Tibial nerve (tissue), 4 donors: ENCODE data around the gene CCS. TPM values are rescaled to one million over a fixed set of nuclear protein-coding genes. Genes with fewer than 3 reads are reported as not detected.

Experiments used
- DNase-seq, 2 donors: peaks; one replicate each; pipeline ENCODE4 v3.0.0-alpha.2; 2019; ENCODE audit warnings: low spot score in 2 of 2
- H3K27ac ChIP-seq, 4 donors: fragments of 200-600 bp; sonication (generic) in 3 of 4; one replicate each; pipeline ENCODE4 v1.5.1; 2017 to 2019; ENCODE audit warnings: mild to moderate bottlenecking in 1 of 4
- H3K27me3 ChIP-seq, 2 donors: fragments of 200-600 bp; sonication (generic) in 1 of 2; one replicate each; pipeline versions ENCODE4 v1.5.1 to v1.6.0; 2017 to 2019
- H3K36me3 ChIP-seq, 3 donors: fragments of 200-600 bp; sonication (generic); one replicate each; pipeline ENCODE4 v1.5.1; 2018 to 2019
- H3K4me1 ChIP-seq, 4 donors: fragments of 200-600 bp; sonication (generic) in 3 of 4; one replicate each; pipeline ENCODE4 v1.5.1; 2017 to 2019
- H3K4me3 ChIP-seq, 4 donors: fragments of 200-600 bp; sonication (generic) in 3 of 4; one replicate each; pipeline ENCODE4 v1.5.1; 2017 to 2019; ENCODE audit warnings: mild to moderate bottlenecking in 1 of 4, moderate library complexity in 1 of 4
- H3K9me3 ChIP-seq, 4 donors: fragments of 200-600 bp; sonication (generic) in 3 of 4; one replicate each; pipeline ENCODE4 v1.5.1; 2017 to 2019
- EP300 ChIP-seq, 2 donors: sonication (generic); formaldehyde crosslinking; IDR thresholded peaks; one replicate each; pipeline ENCODE4 v1.6.1; 2017; ENCODE audit warnings: antibody characterized with exemption in 2 of 2, mild to moderate bottlenecking in 1 of 2
- POLR2A ChIP-seq, 2 donors: fragments of 450-650 bp; IDR thresholded peaks; one replicate each; pipeline ENCODE4 v1.6.1; 2017; ENCODE audit warnings: antibody characterized with exemption in 2 of 2, mild to moderate bottlenecking in 2 of 2, moderate library complexity in 2 of 2
- WGBS, 2 donors: methylation state at CpG; one replicate each; pipeline ENCODE4 v1.1.5; 2018; 5-methylcytosine and 5-hydroxymethylcytosine counted together
- total RNA-seq, 4 donors: library from RNA; depleted of rRNA; stranded (reverse); fragments of >200 nt; gene quantifications; one replicate each; pipeline ENCODE4 v1.1.0, GENCODE V29; 2016
- TF ChIP-seq, protein P1 (sequence below), 5 experiments: fragments of 200-600 bp in 3 of 5; fragments of 450-650 bp in 2 of 5; sonication (generic) in 3 of 5; IDR thresholded peaks; one replicate each; pipeline ENCODE4 v1.5.1; 2016 to 2019; ENCODE audit warnings: antibody characterized with exemption in 5 of 5, mild to moderate bottlenecking in 3 of 5, moderate library complexity in 2 of 5

The CCS gene
- total RNA-seq, 4 donors from 2014 or later: 33.4 to 54.0 (median 48.6) TPM

DNA sequence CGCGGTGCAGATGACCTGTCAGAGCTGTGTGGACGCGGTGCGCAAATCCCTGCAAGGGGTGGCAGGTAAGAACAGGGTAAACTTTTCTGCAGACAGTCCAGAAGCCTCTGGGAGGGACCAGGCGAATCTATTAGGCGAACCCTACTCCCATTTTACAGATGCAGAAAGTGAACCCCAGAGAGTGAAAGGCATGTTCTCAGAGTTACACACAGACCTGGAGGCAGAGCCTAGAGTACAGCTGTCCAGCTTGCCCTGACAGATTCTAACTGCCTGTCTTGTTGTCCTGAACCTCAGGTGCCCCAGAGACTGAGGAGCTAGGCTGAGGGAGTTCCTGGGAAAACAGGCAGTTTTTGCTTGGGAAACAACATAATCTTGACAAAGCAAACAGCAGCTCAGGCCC, 665 bp downstream of the CCS start:
- TF ChIP-seq POLR2A (IDR thresholded peaks at IDR 0.05) (no peak), EP300 (IDR thresholded peaks at IDR 0.05) (no peak)
- TF ChIP-seq, protein P1, sequence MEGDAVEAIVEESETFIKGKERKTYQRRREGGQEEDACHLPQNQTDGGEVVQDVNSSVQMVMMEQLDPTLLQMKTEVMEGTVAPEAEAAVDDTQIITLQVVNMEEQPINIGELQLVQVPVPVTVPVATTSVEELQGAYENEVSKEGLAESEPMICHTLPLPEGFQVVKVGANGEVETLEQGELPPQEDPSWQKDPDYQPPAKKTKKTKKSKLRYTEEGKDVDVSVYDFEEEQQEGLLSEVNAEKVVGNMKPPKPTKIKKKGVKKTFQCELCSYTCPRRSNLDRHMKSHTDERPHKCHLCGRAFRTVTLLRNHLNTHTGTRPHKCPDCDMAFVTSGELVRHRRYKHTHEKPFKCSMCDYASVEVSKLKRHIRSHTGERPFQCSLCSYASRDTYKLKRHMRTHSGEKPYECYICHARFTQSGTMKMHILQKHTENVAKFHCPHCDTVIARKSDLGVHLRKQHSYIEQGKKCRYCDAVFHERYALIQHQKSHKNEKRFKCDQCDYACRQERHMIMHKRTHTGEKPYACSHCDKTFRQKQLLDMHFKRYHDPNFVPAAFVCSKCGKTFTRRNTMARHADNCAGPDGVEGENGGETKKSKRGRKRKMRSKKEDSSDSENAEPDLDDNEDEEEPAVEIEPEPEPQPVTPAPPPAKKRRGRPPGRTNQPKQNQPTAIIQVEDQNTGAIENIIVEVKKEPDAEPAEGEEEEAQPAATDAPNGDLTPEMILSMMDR (IDR thresholded peaks at IDR 0.05): no peak
- peak overlapping the region; percentile 37 to 74 (median 66) for H3K4me3 ChIP-seq
- H3K9me3 ChIP-seq: no peaks in the 10 kb centered on the region
- peak overlapping the region; percentile 33 to 89 (median 86) for H3K27ac ChIP-seq
- no peaks in the 10 kb centered on the region for H3K27me3 ChIP-seq
- peaks cover 0 to 38% (median 26%) of the 10 kb centered on the region in 4 donors for H3K4me1 ChIP-seq
- 65 to 69% methylated on average over 7 of the region's 7 CpGs for WGBS, 2 donors
- H3K36me3 ChIP-seq: no peaks in the 10 kb centered on the region
- DNase-seq: no peak

DNA sequence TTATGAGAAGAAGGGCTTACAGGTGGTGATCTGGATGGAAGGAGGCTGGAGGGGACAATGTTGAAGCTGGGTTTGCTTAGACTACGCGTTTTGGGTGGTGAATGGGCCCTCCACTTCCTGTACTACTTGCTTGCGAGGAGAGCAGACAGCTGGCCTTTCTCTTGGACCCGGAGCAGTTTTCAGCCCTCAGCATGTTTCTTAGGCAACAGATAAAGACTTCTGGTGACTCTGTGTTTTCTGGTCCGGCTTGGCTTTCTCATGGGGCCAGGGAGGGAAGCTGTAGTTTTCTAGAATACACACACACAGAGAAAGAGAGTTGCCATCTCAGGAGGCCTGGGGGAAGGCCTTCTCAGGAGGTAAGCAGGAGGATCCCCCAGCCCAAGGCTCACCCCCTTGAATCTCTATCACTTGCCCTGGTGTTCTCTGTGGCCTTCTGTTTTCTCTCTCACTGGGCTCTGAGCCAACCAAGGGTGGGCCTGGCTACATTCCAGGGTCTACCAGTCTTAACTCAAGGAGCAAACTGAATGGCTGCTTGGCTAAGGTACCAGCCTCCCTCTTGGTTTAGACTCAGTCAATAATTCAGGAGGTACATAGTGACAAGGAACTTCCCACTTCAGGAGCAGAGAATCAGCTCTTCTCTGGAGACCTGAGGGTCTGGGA, 2.4 kb downstream of the CCS start:
- H3K4me1 ChIP-seq: peaks cover 0 to 44% (median 26%) of the 10 kb centered on the region in 4 donors
- H3K27me3 ChIP-seq: no peaks in the 10 kb centered on the region
- H3K4me3 ChIP-seq: no peak overlapping the region
- DNase-seq: no peak
- H3K27ac ChIP-seq: peak overlapping the region in 2 of 4 donors; percentile 37 to 43
- H3K36me3 ChIP-seq: peaks cover 0 to 16% (median 0%) of the 10 kb centered on the region in 3 donors
- no peaks in the 10 kb centered on the region for H3K9me3 ChIP-seq
- TF ChIP-seq, protein P1 (IDR thresholded peaks at IDR 0.05): no peak
- TF ChIP-seq POLR2A (IDR thresholded peaks at IDR 0.05) (no peak), EP300 (IDR thresholded peaks at IDR 0.05) (no peak)
- WGBS, 2 donors: 46 to 51% methylated on average over 5 of the region's 5 CpGs

DNA sequence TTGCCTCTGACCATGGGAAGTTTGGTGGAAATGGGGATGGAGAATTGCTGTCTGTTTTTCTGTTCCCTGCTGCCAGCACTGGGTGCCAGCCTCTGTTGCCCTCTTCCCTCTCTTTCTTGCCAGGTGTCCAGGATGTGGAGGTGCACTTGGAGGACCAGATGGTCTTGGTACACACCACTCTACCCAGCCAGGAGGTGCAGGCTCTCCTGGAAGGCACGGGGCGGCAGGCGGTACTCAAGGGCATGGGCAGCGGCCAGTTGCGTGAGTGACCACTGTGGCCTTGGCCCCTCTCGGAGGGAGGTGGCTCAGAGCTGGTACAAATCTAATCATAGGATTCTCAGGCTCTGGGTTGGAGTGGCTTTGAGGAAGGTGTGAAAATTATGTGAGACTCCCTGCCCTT, 6.0 kb downstream of the CCS start:
- no peaks in the 10 kb centered on the region for H3K9me3 ChIP-seq
- no peak for TF ChIP-seq POLR2A (IDR thresholded peaks at IDR 0.05)
- TF ChIP-seq EP300 (IDR thresholded peaks at IDR 0.05): no peak
- TF ChIP-seq, protein P1 (IDR thresholded peaks at IDR 0.05): no peak
- H3K27ac ChIP-seq: no peak overlapping the region
- no peak overlapping the region for H3K4me3 ChIP-seq
- 97% methylated on average over 5 to 6 of the region's 6 CpGs for WGBS, 2 donors
- no peaks in the 10 kb centered on the region for H3K27me3 ChIP-seq
- peaks cover 0 to 56% (median 20%) of the 10 kb centered on the region in 4 donors for H3K4me1 ChIP-seq
- H3K36me3 ChIP-seq: peaks cover 0 to 49% (median 0%) of the 10 kb centered on the region in 3 donors
- DNase-seq: no peak

DNA sequence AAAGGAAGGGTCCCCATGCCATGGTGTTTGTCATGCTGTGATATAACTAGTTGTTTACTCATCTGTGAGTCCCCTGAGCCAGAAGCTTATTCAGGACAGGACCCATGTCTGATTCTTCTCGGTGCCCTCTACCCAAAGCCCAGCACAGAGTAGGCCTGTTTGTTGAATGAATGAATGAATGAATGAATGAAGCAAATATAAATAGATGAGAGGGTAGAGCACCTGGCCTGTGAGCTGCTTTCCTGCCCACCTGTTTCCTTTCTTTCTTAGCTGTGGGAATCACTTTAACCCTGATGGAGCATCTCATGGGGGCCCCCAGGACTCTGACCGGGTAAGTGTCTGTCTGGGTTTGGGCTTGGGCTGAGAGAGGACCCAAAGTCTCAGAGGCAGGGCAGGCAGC, 7.2 kb downstream of the CCS start:
- TF ChIP-seq, protein P1 (IDR thresholded peaks at IDR 0.05): no peak
- TF ChIP-seq EP300 (IDR thresholded peaks at IDR 0.05): no peak
- no peak for TF ChIP-seq POLR2A (IDR thresholded peaks at IDR 0.05)
- H3K4me3 ChIP-seq: no peak overlapping the region
- peak overlapping the region in 2 of 4 donors; percentile 11 to 16 for H3K27ac ChIP-seq
- H3K4me1 ChIP-seq: peaks cover 0 to 44% (median 12%) of the 10 kb centered on the region in 4 donors
- peaks cover 0 to 61% (median 0%) of the 10 kb centered on the region in 3 donors for H3K36me3 ChIP-seq
- no peak for DNase-seq
- H3K27me3 ChIP-seq: no peaks in the 10 kb centered on the region
- WGBS, 2 donors: 61 to 66% methylated on average over 2 of the region's 2 CpGs
- H3K9me3 ChIP-seq: no peaks in the 10 kb centered on the region

DNA sequence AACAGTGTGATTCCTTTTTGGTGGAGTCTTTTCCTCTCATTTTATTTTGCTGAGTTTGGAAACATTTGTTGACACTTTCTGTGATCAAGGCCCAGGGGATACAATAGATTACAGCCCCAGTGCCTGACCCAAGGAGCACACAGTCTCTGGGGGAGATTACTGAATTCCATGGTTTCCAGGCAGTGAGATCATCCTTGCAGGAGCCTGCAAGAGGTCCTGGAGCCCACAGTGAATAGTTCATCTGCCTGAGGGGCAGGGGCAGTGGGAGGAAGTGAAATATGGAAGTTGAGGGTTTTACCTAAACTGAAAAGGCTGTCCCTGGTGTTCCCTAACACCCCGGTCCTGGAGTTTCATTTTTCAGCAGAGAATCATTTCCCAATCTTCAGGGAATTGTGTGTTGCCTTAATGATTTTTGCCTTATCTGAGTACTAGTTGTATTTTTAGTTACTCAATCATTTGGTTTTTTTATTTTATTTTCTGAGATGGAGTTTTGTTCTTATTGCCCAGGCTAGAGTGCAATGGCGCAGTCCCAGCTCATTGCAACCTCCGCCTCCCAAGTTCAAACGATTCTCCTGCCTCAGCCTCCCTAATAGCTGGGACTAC, 7.7 kb downstream of the CCS start:
- H3K4me1 ChIP-seq: peaks cover 0 to 39% (median 8%) of the 10 kb centered on the region in 4 donors
- DNase-seq: no peak
- H3K36me3 ChIP-seq: peaks cover 0 to 67% (median 0%) of the 10 kb centered on the region in 3 donors
- TF ChIP-seq, protein P1 (IDR thresholded peaks at IDR 0.05): no peak
- no peak for TF ChIP-seq EP300 (IDR thresholded peaks at IDR 0.05)
- no peak for TF ChIP-seq POLR2A (IDR thresholded peaks at IDR 0.05)
- H3K27me3 ChIP-seq: no peaks in the 10 kb centered on the region
- peak overlapping the region in 2 of 4 donors; percentile 11 to 55 for H3K27ac ChIP-seq
- WGBS, 2 donors: 76 to 90% methylated on average over 4 of the region's 4 CpGs
- H3K4me3 ChIP-seq: no peak overlapping the region
- no peaks in the 10 kb centered on the region for H3K9me3 ChIP-seq
